T-cell (primary cell): ENCODE measurements around the gene PIP4K2C. TPM values are rescaled to one million over a fixed set of nuclear protein-coding genes. Genes with fewer than 3 reads are reported as not detected.

ENCODE experiments used
- ATAC-seq, 4 experiments: fragments of 200-7000 bp in 3 of 4; fragments of 150-1000 bp in 1 of 4; cut with Tn5 transposase; replicated peaks in 1 of 4; 1 replicate in 3 of 4; 2 replicates in 1 of 4; pipeline ENCODE4 v1.10.0; 2021; ENCODE audit warnings: moderate library complexity in 3 of 4, mild to moderate bottlenecking in 2 of 4, moderate number of reproducible peaks in 1 of 4
- CTCF ChIA-PET, 2 donors: fragments of 300-600 bp; sonication (Branson Sonifier 250); formaldehyde crosslinking; loops; one replicate each; lab custom pipeline; 2022; ENCODE audit warnings: antibody characterized with exemption in 2 of 2; lab: Charles Lee
- POLR2A ChIA-PET, 2 donors: fragments of 300-600 bp; sonication (Branson Sonifier 250); formaldehyde crosslinking; loops; one replicate each; lab custom pipeline; 2022; ENCODE audit warnings: antibody characterized with exemption in 2 of 2; lab: Charles Lee
- DNase-seq, 35 experiments: peaks; one replicate each; pipeline versions ENCODE4 v3.0.0 to v3.0.0-alpha.2; 2013 to 2023
- H3K27ac ChIP-seq: one replicate; pipeline ENCODE4 v1.5.1; 2013; ENCODE audit warnings: low read length
- H3K27me3 ChIP-seq, 2 experiments: replicated peaks in 1 of 2; 1 replicate in 1 of 2; 2 replicates in 1 of 2; pipeline versions ENCODE4 v1.6.1 to v1.7.0; 2013; ENCODE audit warnings: low read length in 1 of 2, mixed read lengths in 1 of 2; ENCODE audit not compliant: control insufficient read depth in 2 of 2, insufficient read depth in 2 of 2; ENCODE audit errors: extremely low read depth in 1 of 2
- H3K36me3 ChIP-seq, 2 donors: 1 replicate in 1 of 2; 2 replicates in 1 of 2; pipeline versions ENCODE4 v1.6.1 to v1.7.0; 2013; ENCODE audit warnings: low read length in 1 of 2; ENCODE audit not compliant: control insufficient read depth in 2 of 2, insufficient read depth in 1 of 2; ENCODE audit errors: extremely low read depth in 1 of 2
- H3K4me1 ChIP-seq, 2 experiments: 1 replicate in 1 of 2; 2 replicates in 1 of 2; pipeline versions ENCODE4 v1.6.1 to v1.7.0; 2013; ENCODE audit warnings: low read length in 2 of 2, mixed read lengths in 1 of 2; ENCODE audit not compliant: insufficient read depth in 2 of 2, control insufficient read depth in 1 of 2; ENCODE audit errors: extremely low read depth in 1 of 2
- H3K4me3 ChIP-seq, 2 donors: 1 replicate in 1 of 2; 2 replicates in 1 of 2; pipeline versions ENCODE4 v1.5.1 to v1.7.0; 2013; ENCODE audit warnings: mild to moderate bottlenecking in 2 of 2, low read length in 1 of 2, moderate library complexity in 1 of 2; ENCODE audit not compliant: control insufficient read depth in 1 of 2; ENCODE audit errors: extremely low read depth in 1 of 2
- H3K9me3 ChIP-seq: 2 replicates; pipeline ENCODE4 v1.7.0; 2013
- H3K27ac Mint-ChIP-seq, 2 donors: one replicate each; pipeline ENCODE4 v1.8.0; 2020 to 2021; ENCODE audit warnings: mild to moderate bottlenecking in 2 of 2, mixed read lengths in 2 of 2
- H3K27me3 Mint-ChIP-seq, 2 donors: one replicate each; pipeline ENCODE4 v1.8.0; 2021 to 2022; ENCODE audit warnings: mixed read lengths in 2 of 2
- H3K36me3 Mint-ChIP-seq: one replicate; pipeline ENCODE4 v1.8.0; 2021; ENCODE audit warnings: mixed read lengths
- H3K4me1 Mint-ChIP-seq, 3 donors: one replicate each; pipeline ENCODE4 v1.8.0; 2020 to 2022; ENCODE audit warnings: mixed read lengths in 3 of 3, mild to moderate bottlenecking in 1 of 3
- H3K4me3 Mint-ChIP-seq, 3 donors: one replicate each; pipeline ENCODE4 v1.8.0; 2020 to 2022; ENCODE audit warnings: mild to moderate bottlenecking in 3 of 3, mixed read lengths in 3 of 3, moderate library complexity in 3 of 3
- H3K9me3 Mint-ChIP-seq, 3 donors: one replicate each; pipeline ENCODE4 v1.8.0; 2020 to 2022; ENCODE audit warnings: mixed read lengths in 3 of 3
- WGBS: methylation state at CpG from one replicate; pipeline ENCODE4 v1.1.5; 2013; ENCODE audit warnings: missing lambda C conversion rate; ENCODE audit not compliant: insufficient coverage; 5-methylcytosine and 5-hydroxymethylcytosine counted together
- total RNA-seq, 35 experiments: library from RNA in 6 of 35; stranded (reverse) in 6 of 35; fragments of 120-200 nt in 1 of 35; gene quantifications; one replicate each; pipeline versions ENCODE4 v1.2.1 to v1.2.4 and lab custom pipeline; 2013 to 2026

The PIP4K2C gene
- total RNA-seq, 5 donors from 2014 or later (not counting 1 experiment from before 2014, with no cell fraction given), result 21.7 to 30.9 (median 27.9) TPM

- H3K4me1 Mint-ChIP-seq, result peaks cover 9 to 18% (median 12%) of the 10 kb centered on the region in 3 donors
- 4% methylated on average over 51 of the region's 67 CpGs for WGBS
- ATAC-seq, result peak; percentile 44 to 71 (median 46)
- H3K4me3 Mint-ChIP-seq, result peak overlapping the region in 1 of 3 donors; percentile 56
- Histone ChIP-seq H3K9me3 (no peaks in the 10 kb centered on the region), H3K4me1 (peaks cover 0 to 22% of the 10 kb centered on the region in 2 experiments), H3K4me3 (peak overlapping the region; percentile 12 to 33), H3K36me3 (no peaks in the 10 kb centered on the region), H3K27ac (no peak overlapping the region), H3K27me3 (peaks cover 15 to 94% of the 10 kb centered on the region in 2 experiments)
- H3K9me3 Mint-ChIP-seq, result no peaks in the 10 kb centered on the region
- POLR2A ChIA-PET, result interaction anchor here in 1 of 2 donors (0.6 kb wide), 1 partner anchor 95 kb away, joined by 3 read pairs; no protein-coding TSS in a partner anchor
- no peak overlapping the region for H3K27ac Mint-ChIP-seq
- DNase-seq, result peak in 6 of 35 experiments; percentile 21 to 35 (median 28)
- H3K36me3 Mint-ChIP-seq, result no peaks in the 10 kb centered on the region
- CTCF ChIA-PET, result interaction anchor here (0.6 to 1.2 kb wide), 4 partner anchors 44 to 251 kb away, joined by 3 to 4 read pairs (median 4); no protein-coding TSS in a partner anchor
- H3K27me3 Mint-ChIP-seq, result peaks cover 73 to 86% of the 10 kb centered on the region in 2 donors
Observed at GRCh38 chr12:57627501-57628279, 36.7 kb downstream of the PIP4K2C start.

GRCh38 chr12:57628280-57629191, 37.5 kb downstream of the PIP4K2C start:
- WGBS, result 43% methylated on average over 21 of the region's 29 CpGs
- no peak for ATAC-seq

GRCh38 chr12:57629897-57630471, 39.0 kb downstream of the PIP4K2C start:
- ATAC-seq, result no peak
- Histone ChIP-seq H3K36me3 (no peaks in the 10 kb centered on the region), H3K27ac (no peak overlapping the region), H3K4me3 (no peak overlapping the region), H3K4me1 (peaks cover 0 to 28% of the 10 kb centered on the region in 2 experiments), H3K27me3 (peaks cover 15 to 86% of the 10 kb centered on the region in 2 experiments), H3K9me3 (no peaks in the 10 kb centered on the region)
- ChIA-PET CTCF (interaction anchor here (0.6 to 1.4 kb wide), 2 partner anchors 131 to 171 kb away, joined by 3 to 4 read pairs; no protein-coding TSS in a partner anchor), POLR2A (no interaction called here)
- H3K9me3 Mint-ChIP-seq, result no peaks in the 10 kb centered on the region
- WGBS, result 77% methylated on average over 3 of the region's 5 CpGs
- H3K27ac Mint-ChIP-seq, result no peak overlapping the region
- no peaks in the 10 kb centered on the region for H3K36me3 Mint-ChIP-seq
- DNase-seq, result peak in 1 of 35 experiments; percentile 2
- H3K27me3 Mint-ChIP-seq, result peaks cover 53 to 78% of the 10 kb centered on the region in 2 donors
- H3K4me1 Mint-ChIP-seq, result peaks cover 9 to 23% (median 17%) of the 10 kb centered on the region in 3 donors
- H3K4me3 Mint-ChIP-seq, result no peak overlapping the region

More at GRCh38 chr12:57628280-57629191, 37.5 kb downstream of the PIP4K2C start:
- Mint-ChIP-seq H3K4me1 (peaks cover 9 to 23% (median 17%) of the 10 kb centered on the region in 3 donors), H3K27me3 (peaks cover 66 to 83% of the 10 kb centered on the region in 2 donors), H3K4me3 (peak overlapping the region in 1 of 3 donors; percentile 56), H3K27ac (no peak overlapping the region), H3K36me3 (no peaks in the 10 kb centered on the region), H3K9me3 (no peaks in the 10 kb centered on the region)
- Histone ChIP-seq H3K27ac (no peak overlapping the region), H3K4me3 (no peak overlapping the region), H3K27me3 (peaks cover 15 to 94% of the 10 kb centered on the region in 2 experiments), H3K4me1 (peaks cover 0 to 28% of the 10 kb centered on the region in 2 experiments), H3K36me3 (no peaks in the 10 kb centered on the region), H3K9me3 (no peaks in the 10 kb centered on the region)
- ChIA-PET POLR2A (no interaction called here), CTCF (interaction anchor here (0.6 to 1.2 kb wide), 3 partner anchors 106 to 252 kb away, joined by 3 to 4 read pairs (median 3); no protein-coding TSS in a partner anchor)
- peak in 1 of 35 experiments; percentile 0 for DNase-seq

- WGBS, result no CpG with 5 or more reads among the region's 6 CpGs
- H3K36me3 ChIP-seq, result no peaks in the 10 kb centered on the region
- peaks cover 0 to 28% of the 10 kb centered on the region in 2 experiments for H3K4me1 ChIP-seq
- H3K4me3 Mint-ChIP-seq, result peak overlapping the region in 1 of 3 donors; percentile 21
- H3K9me3 ChIP-seq, result no peaks in the 10 kb centered on the region
- H3K9me3 Mint-ChIP-seq, result no peaks in the 10 kb centered on the region
- ChIA-PET CTCF (interaction anchor here (0.6 to 1.4 kb wide), 3 partner anchors 47 to 172 kb away, joined by 3 to 4 read pairs (median 4); no protein-coding TSS in a partner anchor), POLR2A (no interaction called here)
- H3K4me1 Mint-ChIP-seq, result peaks cover 9 to 23% (median 17%) of the 10 kb centered on the region in 3 donors
- no peak overlapping the region for H3K27ac Mint-ChIP-seq
- H3K27me3 ChIP-seq, result peaks cover 13 to 86% of the 10 kb centered on the region in 2 experiments
- no peak for ATAC-seq
- H3K4me3 ChIP-seq, result no peak overlapping the region
- H3K27me3 Mint-ChIP-seq, result peaks cover 43 to 68% of the 10 kb centered on the region in 2 donors
- DNase-seq, result peak in 1 of 35 experiments; percentile 2
- H3K27ac ChIP-seq, result no peak overlapping the region
- H3K36me3 Mint-ChIP-seq, result no peaks in the 10 kb centered on the region
Observed at GRCh38 chr12:57630891-57631433, 40.0 kb downstream of the PIP4K2C start.

GRCh38 chr12:57631566-57632072, 40.6 kb downstream of the PIP4K2C start:
- DNase-seq (peak in 1 of 35 experiments; percentile 0), ATAC-seq (no peak)
- Histone ChIP-seq H3K27me3 (peaks cover 13 to 81% of the 10 kb centered on the region in 2 experiments), H3K4me1 (peaks cover 0 to 28% of the 10 kb centered on the region in 2 experiments), H3K4me3 (no peak overlapping the region), H3K27ac (no peak overlapping the region), H3K36me3 (no peaks in the 10 kb centered on the region), H3K9me3 (no peaks in the 10 kb centered on the region)
- ChIA-PET CTCF (interaction anchor here in 1 of 2 donors (0.7 kb wide), 1 partner anchor 21 kb away, joined by 3 read pairs; the partner anchor contains the start of gene ARHGEF25), POLR2A (no interaction called here)
- H3K9me3 Mint-ChIP-seq, result no peaks in the 10 kb centered on the region
- H3K4me3 Mint-ChIP-seq, result peak overlapping the region in 1 of 3 donors; percentile 73
- 16% methylated on average over 26 of the region's 26 CpGs for WGBS
- H3K27me3 Mint-ChIP-seq, result peaks cover 36 to 62% of the 10 kb centered on the region in 2 donors
- H3K4me1 Mint-ChIP-seq, result peaks cover 7 to 21% (median 17%) of the 10 kb centered on the region in 3 donors
- peak overlapping the region in 1 of 2 donors; percentile 19 for H3K27ac Mint-ChIP-seq
- H3K36me3 Mint-ChIP-seq, result no peaks in the 10 kb centered on the region
